ENCODE measurements around the gene USP48. TPM values are rescaled to one million over a fixed set of nuclear protein-coding genes. Genes with fewer than 3 reads are reported as not detected.

The USP48 gene
- total and polyA plus RNA-seq, 2 of the 13 experiments (the other 11 are each of a cell fraction or from before 2014, with no cell fraction given): 30.4 to 30.7 TPM

- 0 out of 2 replicates have a peak, but pooled peaks cover 5% of the 10 kb centered on the region for H4K20me1 ChIP-seq (ENCODE audit: insufficient read depth, low read length)
- H3K4me2 ChIP-seq (ENCODE audit: low read depth, low read length): no peak overlapping the region
- in situ Hi-C loops (cut with HindIII; ENCODE audit: extremely low pct_ligation_motif_present, low pct_unique_long_range_greater_than_20kb) (loop anchor here (10.0 kb wide), 1 partner anchor 259 kb away; no protein-coding TSS in a partner anchor), intact Hi-C loops (cut with micrococcal nuclease; ENCODE audit: unreplicated experiment) (no loop called here)
- H3K36me3 ChIP-seq (replicated peaks in 1 of 2; ENCODE audit: control insufficient read depth in 1 of 2, insufficient read depth in 2 of 2, low read length in 2 of 2): peaks cover 8 to 43% of the 10 kb centered on the region in 2 experiments
- POLR2A ChIA-PET: no interaction called here
- H3K4me3 ChIP-seq (replicated peaks in 1 of 3; ENCODE audit: insufficient read depth in 1 of 3, low read depth in 2 of 3, low read length in 3 of 3): no peak overlapping the region
- no peaks in the 10 kb centered on the region for H3K27me3 ChIP-seq (ENCODE audit: control insufficient read depth in 1 of 2, insufficient read depth in 2 of 2, low read length in 2 of 2)
- ATAC-seq (no peak), FAIRE-seq (no peak), DNase-seq (ENCODE audit: low spot score) (peak; percentile 42)
- 0 out of 2 replicates have a peak overlapping the region, but pooled peaks have one; percentile 1 for H3K9ac ChIP-seq (ENCODE audit: insufficient read depth, low read depth, low read length)
- peak overlapping the region; percentile 37 for H3K27ac ChIP-seq (ENCODE audit: extremely low read length, insufficient read depth, low read length)
- no peak overlapping the region for H2AFZ ChIP-seq (ENCODE audit: low read length)
- peaks cover 41% of the 10 kb centered on the region for H3K4me1 ChIP-seq (ENCODE audit: insufficient read depth, low read length)
- no peaks in the 10 kb centered on the region for H3K79me2 ChIP-seq (ENCODE audit: insufficient read depth, low read length)
- H3K9me3 ChIP-seq (ENCODE audit: low read length): no peaks in the 10 kb centered on the region
- BruUV-seq (replicated peaks): no TSS peak
- 50% methylated on average over 4 of the region's 4 CpGs for WGBS (ENCODE audit: low lambda C conversion rate)
- CTCF ChIA-PET (ENCODE audit: low intra/inter-chr PET ratio, low total read pairs): no interaction called here
- TF ChIP-seq SIN3B (IDR thresholded peaks at IDR 0.05; ENCODE audit: low read length): no peak
- TF ChIP-seq NFKBIZ (CRISPR knock-in tag; IDR thresholded peaks at IDR 0.05): no peak
- TF ChIP-seq FOXK1 (CRISPR knock-in tag; IDR thresholded peaks at IDR 0.05; ENCODE audit: borderline replicate concordance, low read depth): 0 out of 2 replicates have a peak, but pooled peaks have one; percentile 48
- TF ChIP-seq ZNF337 (CRISPR knock-in tag; IDR thresholded peaks at IDR 0.05; ENCODE audit: borderline replicate concordance, low read depth): no peak
- no peak for TF ChIP-seq MATR3 (CRISPR knock-in tag; IDR thresholded peaks at IDR 0.05)
- no peak for TF ChIP-seq REST (IDR thresholded peaks at IDR 0.05; ENCODE audit: borderline replicate concordance in 1 of 2, low read depth in 1 of 2, low read length in 2 of 2)
- TF ChIP-seq SOX13 (IDR thresholded peaks at IDR 0.05): no peak
- peak in 1 of 2 experiments; percentile 44; a peak in 1 of 4 replicates for TF ChIP-seq SOX13 (CRISPR knock-in tag; conservative IDR thresholded peaks at IDR 0.05 in 1 of 2, IDR thresholded peaks at IDR 0.05 in 1 of 2)
- no peak for TF ChIP-seq TOE1 (CRISPR knock-in tag; IDR thresholded peaks at IDR 0.05)
- TF ChIP-seq SSRP1 (CRISPR knock-in tag; IDR thresholded peaks at IDR 0.05): no peak
- TF ChIP-seq DRAP1 (CRISPR knock-in tag; IDR thresholded peaks at IDR 0.05): no peak
- peak; percentile 30; the same call in 1 of the 2 replicates for TF ChIP-seq ARID5B (CRISPR knock-in tag; IDR thresholded peaks at IDR 0.05)
- TF ChIP-seq GATAD2A (CRISPR knock-in tag; IDR thresholded peaks at IDR 0.05): peak; percentile 40; the same call in 1 of the 2 replicates
- no peak for TF ChIP-seq RARA (CRISPR knock-in tag; IDR thresholded peaks at IDR 0.05)
These were observed 77.5 kb downstream of the USP48 start for GRCh38 chr1:21705303-21705980.
